ENCODE results near the gene UQCRC1. TPM values are rescaled to one million over a fixed set of nuclear protein-coding genes. Genes with fewer than 3 reads are reported as not detected.

The UQCRC1 gene
- 100 to 1,000 TPM; 163 to 230 (median 180) TPM for total RNA-seq

- intact Hi-C loops (cut with DNase I; ENCODE audit: low total_unique reads) = no loop called here
- TF ChIP-seq CTCF (IDR thresholded peaks at IDR 0.05) (peak; percentile 62 to 94 (median 90)), POLR2AphosphoS5 (IDR thresholded peaks at IDR 0.05) (peak; percentile 68 to 91 (median 74)), POLR2A (IDR thresholded peaks at IDR 0.05) (peak; percentile 78)
- Histone ChIP-seq H3K4me1 (peaks cover 4 to 11% of the 10 kb centered on the region in 2 donors), H3K9me3 (no peaks in the 10 kb centered on the region), H3K27ac (peak within 1 kb of the TSS; percentile 90 to 95), H3K27me3 (no peaks in the 10 kb centered on the region), H3K4me3 (peak within 1 kb of the TSS; percentile 99 to 100 (median 99)), H3K36me3 (no peaks in the 10 kb centered on the region)
- DNase-seq (ENCODE audit: low spot score in 2 of 2) = peak; percentile 85 to 90
Observed at GRCh38 chr3:48609088-48610005, at the start of gene UQCRC1. UQCRC1 (minus strand) TSS chr3:48609646; CDS start chr3:48609620, 26 bp downstream.

- Histone ChIP-seq H3K27ac (peak overlapping the region; percentile 76 to 86), H3K9me3 (no peaks in the 10 kb centered on the region), H3K36me3 (no peaks in the 10 kb centered on the region), H3K4me1 (no peaks in the 10 kb centered on the region), H3K4me3 (peak overlapping the region; percentile 51 to 84 (median 70)), H3K27me3 (peaks cover 0 to 12% of the 10 kb centered on the region in 2 donors)
- TF ChIP-seq POLR2AphosphoS5 (IDR thresholded peaks at IDR 0.05) = no peak
- no peak for TF ChIP-seq POLR2A (IDR thresholded peaks at IDR 0.05)
- TF ChIP-seq CTCF (IDR thresholded peaks at IDR 0.05) = no peak
- intact Hi-C loops (cut with DNase I; ENCODE audit: low total_unique reads) = loop anchor here (10.0 kb wide), 1 partner anchor 948 kb away; no protein-coding TSS in a partner anchor
- no peak for DNase-seq (ENCODE audit: low spot score in 2 of 2)
Observed at GRCh38 chr3:48656841-48657281, 47.4 kb upstream of the UQCRC1 start.

- Histone ChIP-seq H3K9me3 (no peaks in the 10 kb centered on the region), H3K27ac (peak overlapping the region; percentile 76 to 86), H3K36me3 (no peaks in the 10 kb centered on the region), H3K4me1 (no peaks in the 10 kb centered on the region), H3K4me3 (peak overlapping the region; percentile 51 to 84 (median 70)), H3K27me3 (peaks cover 0 to 11% of the 10 kb centered on the region in 2 donors)
- no peak for TF ChIP-seq POLR2A (IDR thresholded peaks at IDR 0.05)
- TF ChIP-seq POLR2AphosphoS5 (IDR thresholded peaks at IDR 0.05) = peak in 1 of 3 donors; percentile 33
- TF ChIP-seq CTCF (IDR thresholded peaks at IDR 0.05) = peak; percentile 29 to 66 (median 29)
- DNase-seq (ENCODE audit: low spot score in 2 of 2) = peak; percentile 75 to 76
- intact Hi-C loops (cut with DNase I; ENCODE audit: low total_unique reads) = loop anchor here (10.0 kb wide), 1 partner anchor 949 kb away; no protein-coding TSS in a partner anchor
Observed at GRCh38 chr3:48656061-48656840, 46.8 kb upstream of the UQCRC1 start.

GRCh38 chr3:48655606-48656005 is 46.2 kb upstream of the UQCRC1 start:
- intact Hi-C loops (cut with DNase I; ENCODE audit: low total_unique reads) = loop anchor here (10.0 kb wide), 1 partner anchor 949 kb away; no protein-coding TSS in a partner anchor
- DNase-seq (ENCODE audit: low spot score in 2 of 2) = no peak
- Histone ChIP-seq H3K36me3 (no peaks in the 10 kb centered on the region), H3K9me3 (no peaks in the 10 kb centered on the region), H3K4me1 (no peaks in the 10 kb centered on the region), H3K27me3 (peaks cover 0 to 6% of the 10 kb centered on the region in 2 donors), H3K27ac (peak overlapping the region; percentile 76 to 86), H3K4me3 (peak overlapping the region; percentile 51 to 84 (median 70))
- TF ChIP-seq POLR2A (IDR thresholded peaks at IDR 0.05) (no peak), POLR2AphosphoS5 (IDR thresholded peaks at IDR 0.05) (no peak), CTCF (IDR thresholded peaks at IDR 0.05) (no peak)

Measured in breast epithelium (tissue), 4 donors.